HG03064 (cell line): ENCODE results near the gene SDR42E2.
"Not testable (repeated sequence)": the region's sequence is repeated elsewhere in the genome, so short reads cannot be mapped to it uniquely, and the experiment has no call there.

Experiments used
- ATAC-seq: cut with Tn5 transposase; IDR thresholded peaks from one replicate; pipeline ENCODE4 v1.9.1; 2021; ENCODE audit warnings: low read depth; ENCODE audit not compliant: unreplicated experiment

SDR42E2 gene

DNA sequence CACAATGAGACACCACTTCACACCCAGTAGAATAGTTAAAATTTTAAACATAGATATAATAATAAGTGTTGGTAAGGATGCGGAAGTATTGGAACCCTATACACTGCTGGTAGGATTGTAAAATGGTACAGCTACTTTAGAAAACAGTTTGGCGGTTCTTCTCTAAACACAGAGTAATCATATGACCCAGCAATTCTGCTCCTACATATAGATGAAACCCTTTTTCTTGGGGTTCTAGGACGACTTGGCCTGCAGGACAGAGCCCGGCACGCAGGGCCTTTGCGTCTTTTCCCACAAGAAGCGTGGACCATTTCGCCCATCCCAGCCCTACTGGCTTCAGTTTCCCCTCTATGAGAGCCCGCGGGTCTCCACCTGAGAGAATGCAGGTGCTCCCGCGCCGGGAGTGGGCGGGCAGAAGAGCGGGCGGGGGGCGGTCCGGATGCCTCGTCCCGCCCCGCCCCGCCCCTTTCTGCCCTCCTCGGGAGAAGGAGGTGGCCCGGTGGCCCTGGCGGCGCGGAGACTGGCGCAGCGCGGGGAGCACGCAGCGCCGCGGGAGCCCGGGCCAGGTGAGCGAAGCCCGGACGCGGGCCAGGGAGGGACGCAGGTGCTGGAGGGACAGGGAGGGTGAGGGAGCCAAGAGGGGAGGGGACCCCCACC lies at the start of gene SDR42E2:
Gene SDR42E2 (plus strand): TSS at position 508 of the 657 bp plus-strand sequence. CDS start 3,077 bp downstream, outside the sequence.
- ATAC-seq: no peak

DNA sequence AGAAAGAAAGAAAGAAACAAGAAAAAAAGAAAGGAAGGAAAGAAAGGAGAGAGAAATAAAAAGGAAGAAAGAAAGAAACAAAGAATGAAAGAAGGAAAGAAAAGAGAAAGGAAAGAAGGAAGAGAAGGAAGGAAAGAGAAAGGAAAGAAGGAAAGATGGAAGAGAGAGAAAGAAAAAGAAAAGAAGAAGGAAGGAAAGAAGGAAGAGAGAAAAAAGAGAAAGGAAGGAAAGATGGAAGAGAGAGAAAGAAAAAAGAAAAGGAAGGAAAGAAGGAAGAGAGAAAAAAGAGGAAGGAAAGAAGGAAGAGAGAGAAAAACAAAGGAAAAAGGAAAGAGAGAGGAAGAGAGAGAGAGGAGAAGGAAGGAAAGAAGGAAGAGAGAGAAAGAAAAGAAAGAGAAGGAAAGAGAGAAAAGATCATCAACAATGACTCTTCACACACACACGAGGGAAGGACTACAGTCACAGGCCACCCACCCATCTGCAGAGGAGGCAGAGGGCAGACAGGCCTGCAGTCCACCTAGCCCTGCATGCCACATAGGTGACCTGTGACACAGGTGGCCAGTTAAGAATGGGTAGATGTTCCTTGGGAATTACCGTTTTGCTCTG lies 46.1 kb upstream of the SDR42E2 start:
- no peak for ATAC-seq

DNA sequence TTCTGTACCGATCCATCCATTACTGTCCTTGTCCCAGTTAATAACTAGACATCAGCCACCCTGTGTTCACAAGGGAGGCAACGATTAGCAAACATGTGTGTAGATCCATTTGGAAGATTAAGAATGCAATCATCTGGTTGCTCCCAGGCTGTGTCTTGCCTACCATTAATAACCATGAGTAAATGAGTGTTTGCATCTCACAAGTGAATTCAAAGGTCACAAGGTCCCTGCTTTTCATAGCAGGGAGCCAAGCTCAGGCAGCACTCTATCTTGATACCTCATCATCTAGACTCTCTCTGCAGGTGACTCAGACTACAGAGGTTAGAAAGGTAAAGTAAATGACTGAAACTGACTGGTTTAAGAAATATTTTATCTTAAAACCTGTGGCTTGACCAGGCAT lies 44.7 kb upstream of the SDR42E2 start:
- no peak for ATAC-seq

DNA sequence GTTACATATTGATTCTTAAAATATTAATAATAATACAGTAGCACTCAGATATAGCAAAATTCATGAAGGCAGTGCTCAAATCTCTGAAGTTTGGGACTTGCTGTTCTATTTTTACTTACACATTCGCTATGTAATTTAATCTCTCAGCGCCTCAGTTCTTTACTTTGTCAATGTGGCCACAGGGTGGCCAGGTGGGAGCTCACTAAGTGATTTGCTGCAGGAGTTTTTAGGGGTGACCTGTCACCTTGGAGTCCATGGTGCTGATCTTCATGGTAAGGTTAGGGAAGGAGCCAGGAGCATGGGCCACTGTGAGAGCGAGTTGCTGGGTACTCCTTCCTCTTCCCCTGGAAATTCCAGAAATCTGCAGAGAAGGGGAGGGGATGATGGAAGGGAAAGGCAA lies 41.9 kb upstream of the SDR42E2 start:
- ATAC-seq: no peak

DNA sequence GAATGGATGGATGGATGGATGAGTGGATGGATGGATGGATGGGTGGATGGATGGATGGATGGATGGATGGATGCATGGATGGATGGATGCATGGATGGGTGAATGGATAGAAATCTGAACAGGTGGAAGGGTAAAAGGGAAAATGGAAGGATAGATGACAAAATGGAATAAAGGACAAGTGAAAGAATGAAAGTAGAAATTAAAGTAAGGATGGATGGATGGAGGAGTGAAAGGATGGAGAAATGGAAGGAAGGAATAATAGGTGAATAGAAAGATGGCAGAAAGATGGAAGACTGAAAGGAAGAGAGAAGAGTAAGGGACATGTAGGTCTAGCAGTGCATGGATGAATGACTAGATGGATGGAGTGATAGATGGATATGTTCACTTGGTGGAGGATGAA lies 40.1 kb upstream of the SDR42E2 start:
- ATAC-seq: no peak

DNA sequence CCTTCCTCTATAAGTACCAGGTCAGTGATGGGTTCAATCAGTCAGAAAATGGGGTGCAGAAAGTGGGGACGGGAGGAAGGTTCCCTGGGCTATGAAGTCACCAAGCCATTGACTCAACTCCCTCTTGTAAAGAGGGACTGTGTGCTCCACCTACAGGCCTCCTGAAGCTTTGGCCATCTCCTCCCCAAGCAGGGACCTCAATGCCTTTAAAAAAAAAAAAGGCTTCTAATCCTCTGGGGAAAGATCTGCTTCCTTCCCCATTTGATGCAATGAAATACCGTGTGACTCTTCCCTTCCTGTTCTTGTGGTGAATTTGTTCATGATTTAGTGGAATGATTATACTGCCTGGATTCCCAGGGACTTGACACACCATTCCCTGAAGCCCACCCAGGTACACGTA lies 39.2 kb upstream of the SDR42E2 start:
- no peak for ATAC-seq

DNA sequence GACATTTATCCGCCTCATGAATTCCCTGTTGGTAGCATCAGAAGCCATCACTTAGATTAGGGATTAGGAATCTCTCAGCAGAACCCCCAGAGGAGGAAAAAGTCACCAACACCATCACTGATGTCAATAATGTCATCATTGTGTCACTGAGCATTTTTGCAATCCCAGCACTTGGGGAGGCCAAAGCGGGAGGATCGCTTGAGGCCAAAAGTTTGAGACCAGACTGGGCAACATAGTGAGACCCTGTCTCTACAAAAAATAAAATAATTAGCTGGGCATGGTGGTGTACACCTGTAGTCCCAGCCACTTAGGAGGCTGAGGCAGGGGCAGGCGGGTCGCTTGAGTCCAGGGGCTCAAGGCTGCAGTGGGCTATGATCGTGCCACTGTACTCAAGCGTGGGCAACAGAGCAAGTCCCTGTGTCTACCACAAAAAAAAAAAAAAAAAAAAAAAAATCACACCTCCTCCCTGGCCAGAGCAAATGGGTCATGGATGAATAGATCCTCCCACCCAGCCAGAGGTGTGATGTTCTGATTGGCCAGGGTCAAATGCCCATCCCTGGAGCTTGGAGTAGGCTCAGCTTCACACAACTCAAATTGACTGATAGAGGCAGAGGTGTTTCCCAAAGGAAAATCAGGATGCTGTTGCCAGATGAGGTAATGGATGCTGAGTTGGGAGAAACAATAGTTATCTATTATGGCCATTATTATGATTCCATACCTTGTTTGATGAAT lies 38.4 kb upstream of the SDR42E2 start:
- ATAC-seq: no peak

DNA sequence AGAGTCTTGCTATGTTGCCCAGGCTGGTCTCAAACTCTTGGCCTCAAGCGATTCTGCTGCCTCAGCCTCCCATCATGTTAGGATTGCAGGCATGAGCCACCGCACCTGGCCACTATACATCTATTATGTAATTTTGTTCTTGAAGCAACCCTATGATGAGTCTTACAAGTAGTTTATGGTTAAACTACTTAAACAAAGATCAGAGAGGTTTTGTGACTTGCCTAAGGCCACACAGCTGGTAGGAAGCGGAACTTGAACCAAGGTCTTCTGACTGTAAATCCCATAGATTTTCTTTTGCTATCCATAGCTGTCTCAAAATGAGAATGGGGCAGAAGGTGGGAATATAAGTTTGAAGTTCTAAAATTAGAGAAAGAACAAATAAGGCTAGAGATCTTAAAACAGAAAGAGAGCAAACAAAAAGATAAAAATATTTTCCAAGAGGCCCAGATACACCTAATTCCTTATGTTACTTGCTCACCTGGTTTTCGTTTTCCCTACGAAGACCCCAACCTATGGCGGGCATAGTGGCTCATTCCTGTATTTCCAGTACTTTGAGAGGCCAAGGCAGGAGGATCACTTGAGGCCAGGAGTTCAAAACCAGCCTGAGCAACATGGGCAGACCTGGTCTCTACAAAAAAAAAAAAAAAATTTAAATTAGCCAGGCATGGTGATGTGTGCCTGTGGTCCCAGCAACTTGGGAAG lies 37.6 kb upstream of the SDR42E2 start:
- no peak for ATAC-seq

DNA sequence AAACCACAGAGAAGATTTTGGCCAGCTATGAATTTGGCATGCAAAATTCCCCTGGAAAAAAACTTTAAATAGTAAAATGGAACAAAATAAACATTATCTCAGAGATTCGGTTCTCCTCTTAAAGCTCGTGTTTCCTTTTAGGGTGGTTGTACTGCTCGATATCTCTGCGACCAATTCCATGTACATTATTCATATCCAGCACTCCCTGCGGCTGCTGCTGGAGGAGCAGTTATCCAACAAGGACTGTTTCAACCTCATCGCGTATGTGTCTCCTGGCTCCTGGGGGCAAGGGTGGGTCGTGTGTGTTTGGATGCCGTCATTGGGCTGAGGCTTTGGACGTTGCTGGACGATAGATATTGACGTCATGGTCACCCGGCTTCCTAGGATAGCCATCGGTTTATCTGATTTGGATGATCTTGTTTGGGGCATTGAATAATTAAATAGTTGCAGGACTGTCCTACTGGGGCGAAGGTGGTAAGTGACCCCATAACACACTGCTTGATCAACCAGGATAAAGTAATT lies 36.2 kb upstream of the SDR42E2 start:
- ATAC-seq: no peak

DNA sequence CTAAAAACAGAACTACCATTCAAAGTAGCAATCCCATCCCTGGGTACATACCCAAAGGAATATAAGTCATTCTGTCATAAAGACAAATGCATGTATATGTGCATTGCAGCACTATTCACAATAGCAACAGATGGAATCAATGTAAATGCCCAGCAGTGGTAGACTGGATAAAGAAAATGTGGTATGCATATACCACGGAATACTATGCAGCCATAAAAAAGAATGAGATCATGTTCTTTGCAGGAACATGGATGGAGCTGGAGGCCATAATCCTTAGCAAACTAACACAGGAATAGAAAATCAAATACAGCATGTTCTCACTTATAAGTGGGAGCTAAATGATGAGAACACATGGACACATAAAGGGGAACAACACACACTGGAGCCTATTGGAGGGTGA lies 33.8 kb upstream of the SDR42E2 start:
- not testable (repeated sequence) for ATAC-seq

DNA sequence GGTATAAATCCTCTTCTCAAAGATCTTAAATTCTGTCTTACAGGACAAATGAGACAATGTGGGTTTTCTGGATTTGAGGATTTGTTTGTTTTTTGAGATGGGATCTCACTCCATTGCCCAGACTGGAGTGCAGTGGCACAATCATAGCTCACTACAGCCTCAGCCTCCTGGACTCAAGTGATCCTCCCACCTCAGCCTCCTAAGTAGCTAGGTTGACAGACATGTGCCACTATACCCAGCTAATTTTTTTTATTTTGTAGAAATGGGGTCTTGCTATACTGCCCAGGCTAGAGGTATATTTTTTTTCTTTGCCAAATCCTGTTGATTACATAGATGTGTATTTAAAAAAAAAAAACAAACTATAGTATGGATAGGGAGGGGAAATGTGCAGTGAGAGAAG lies 31.8 kb upstream of the SDR42E2 start:
- no peak for ATAC-seq

DNA sequence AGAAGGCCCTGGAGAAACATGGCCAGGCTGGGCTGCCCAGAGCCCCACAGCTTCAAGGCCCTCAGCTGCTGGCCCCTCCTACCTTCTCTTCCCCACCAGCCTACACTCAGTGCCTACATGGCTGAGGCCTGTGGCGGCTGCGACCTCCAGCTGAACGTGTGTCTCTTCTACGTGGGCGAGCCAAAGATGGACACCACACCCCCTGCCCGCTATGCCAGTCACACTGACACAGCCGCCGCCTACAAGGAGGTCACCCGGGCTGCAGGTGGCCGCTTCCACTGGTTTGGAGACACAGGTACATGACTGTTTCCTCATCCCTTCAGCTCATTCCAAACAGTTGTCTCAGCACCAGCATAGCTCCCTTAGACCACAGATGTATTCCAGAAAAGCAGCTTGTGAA lies 29.5 kb upstream of the SDR42E2 start:
- ATAC-seq: no peak

DNA sequence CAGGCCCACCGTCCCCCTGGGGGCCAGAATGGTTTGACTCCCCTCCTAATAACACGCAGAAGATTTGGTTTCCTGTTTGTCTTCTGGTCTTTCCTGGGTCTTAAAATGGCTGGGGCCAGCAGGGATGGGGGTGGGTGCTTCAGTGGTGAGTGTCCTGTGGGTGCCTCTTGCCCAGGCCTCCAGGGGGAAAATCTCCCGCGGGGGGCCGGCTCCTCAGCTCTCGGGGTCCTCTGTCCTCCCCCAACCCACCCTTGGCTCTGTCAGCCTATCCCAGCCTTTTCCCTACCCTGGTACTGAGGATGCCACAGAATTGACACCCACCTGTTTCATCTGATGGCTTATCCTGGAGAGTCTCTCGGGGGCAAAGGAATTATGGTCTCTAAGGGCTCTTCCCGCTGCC lies 23.8 kb upstream of the SDR42E2 start:
- no peak for ATAC-seq

DNA sequence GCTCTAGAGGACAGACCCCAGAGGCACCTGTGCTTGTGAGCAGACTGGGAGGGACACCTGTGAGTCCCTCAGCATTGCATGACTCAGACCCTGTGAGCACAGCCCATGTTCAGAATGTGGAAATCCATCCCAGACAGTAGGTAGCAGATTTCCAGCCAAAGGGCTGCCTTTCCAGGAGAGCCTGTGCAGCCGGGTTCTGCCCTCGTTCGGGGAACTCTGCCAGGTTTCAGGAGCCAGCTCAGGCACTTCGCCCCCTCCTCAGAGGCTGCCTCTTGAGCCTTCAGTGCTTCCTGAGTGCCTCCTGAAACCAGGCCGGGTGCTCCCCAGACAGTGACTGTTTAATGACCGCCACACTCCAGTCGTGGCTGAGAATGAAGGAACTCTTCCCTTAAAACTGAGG lies 23.3 kb upstream of the SDR42E2 start:
- ATAC-seq: no peak

DNA sequence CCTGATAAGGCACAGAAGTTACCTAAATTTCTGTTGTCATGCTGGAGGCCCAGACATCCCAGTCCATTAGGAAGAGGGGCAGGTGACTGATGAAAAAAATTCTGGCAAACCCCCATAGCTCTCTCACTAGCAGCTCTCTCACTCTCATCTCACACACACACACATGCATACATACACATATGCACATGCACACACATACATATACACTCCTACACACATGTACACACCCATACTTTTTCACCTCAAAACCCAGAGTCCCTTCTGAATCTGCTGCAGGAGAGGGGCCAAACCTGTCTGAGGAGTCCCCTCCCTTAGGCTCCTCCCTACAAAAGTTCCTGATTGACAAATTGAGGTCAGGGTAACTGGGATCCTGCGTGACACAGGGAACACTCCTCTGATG lies 22.6 kb upstream of the SDR42E2 start:
- no peak for ATAC-seq

DNA sequence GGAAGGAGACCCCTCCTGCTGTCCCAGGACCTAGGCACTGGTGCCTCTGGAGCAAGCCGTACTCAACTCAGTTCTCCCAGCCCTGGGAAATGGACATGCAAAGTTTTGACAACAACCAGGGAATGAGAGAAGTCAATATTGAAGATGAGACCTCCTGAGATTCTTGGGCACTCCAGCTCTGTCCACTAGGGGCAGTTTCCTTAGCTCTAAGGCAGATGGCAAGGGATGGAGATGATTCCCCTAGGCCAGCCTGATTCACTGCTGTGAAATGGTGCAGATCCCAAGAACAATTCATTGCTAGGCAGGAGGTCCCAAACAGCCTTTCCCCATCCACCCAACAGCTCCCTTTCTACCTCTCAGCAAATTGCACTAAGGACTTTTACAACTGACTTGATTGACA lies 20.5 kb upstream of the SDR42E2 start:
- ATAC-seq: no peak

DNA sequence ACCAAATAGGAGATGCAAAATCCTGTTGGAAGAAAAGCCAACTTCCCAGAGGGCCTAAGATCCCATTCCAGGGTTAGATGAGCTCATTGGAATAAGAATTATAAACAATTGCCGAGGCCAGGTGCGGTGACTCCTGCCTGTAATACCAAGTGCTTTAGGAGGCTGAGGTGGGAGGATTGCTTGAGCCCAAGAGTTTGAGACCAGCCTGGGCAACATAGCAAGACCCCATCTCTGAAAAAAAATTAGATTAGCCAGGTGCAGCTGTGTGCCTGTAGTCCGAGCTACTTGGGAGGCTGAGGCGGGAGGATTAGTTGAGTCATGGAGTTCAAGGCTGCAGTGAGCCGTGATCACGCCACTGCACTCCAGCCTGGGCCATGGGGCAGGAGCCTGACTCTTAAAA lies 17.8 kb upstream of the SDR42E2 start:
- no peak for ATAC-seq

DNA sequence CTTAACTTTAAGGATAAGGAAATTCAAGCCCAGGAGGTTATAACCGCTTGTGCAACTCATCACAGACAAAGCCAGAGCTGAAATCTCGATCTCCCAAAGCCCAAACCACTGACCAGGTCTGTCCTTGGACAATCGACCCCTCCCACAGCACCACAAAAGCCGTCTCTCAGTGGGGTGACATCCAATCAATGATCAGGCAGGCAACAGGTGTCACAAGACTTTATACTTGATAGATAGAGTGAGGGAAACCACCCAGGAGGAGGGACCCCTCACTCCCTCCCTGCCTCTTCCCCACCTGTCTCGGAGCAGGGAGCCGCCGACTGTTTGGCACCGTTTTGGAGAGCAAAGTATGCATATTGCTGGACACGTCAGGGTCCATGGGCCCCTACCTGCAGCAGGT lies 14.5 kb upstream of the SDR42E2 start:
- no peak for ATAC-seq

DNA sequence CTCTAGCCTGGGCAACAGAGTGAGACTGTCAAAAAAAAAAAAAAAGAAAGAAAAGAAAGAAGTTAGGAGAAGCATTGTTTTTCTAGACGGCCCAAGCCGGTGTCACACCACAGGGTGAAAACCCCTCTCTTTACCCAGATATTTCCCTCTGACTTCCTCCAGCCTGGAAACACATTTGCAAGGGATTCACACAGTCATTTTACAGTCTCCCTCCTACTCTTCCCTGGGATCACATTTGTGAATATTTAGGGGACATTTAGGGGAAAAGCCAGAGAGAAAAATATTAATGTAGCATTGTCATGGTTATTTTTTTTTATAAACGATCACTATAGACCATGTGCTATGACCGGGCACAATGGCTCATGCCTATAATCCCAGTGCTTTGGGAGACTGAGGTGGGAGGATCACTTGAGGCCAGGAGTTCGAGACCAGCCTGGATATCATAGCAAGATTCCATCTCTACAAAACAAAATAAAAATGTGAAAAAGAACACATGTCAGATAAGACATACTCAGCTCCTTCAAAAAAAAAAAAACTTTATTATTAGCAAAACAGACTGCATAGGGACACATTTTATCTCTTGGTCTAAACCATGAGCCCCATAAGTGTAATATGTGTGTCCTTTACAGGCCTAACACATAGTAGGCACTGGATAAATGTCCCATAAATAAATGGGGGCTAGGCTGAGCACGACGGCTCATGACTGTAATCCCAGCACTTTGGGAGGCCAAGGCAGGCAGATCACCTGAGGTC lies 10.9 kb upstream of the SDR42E2 start:
- ATAC-seq: no peak

DNA sequence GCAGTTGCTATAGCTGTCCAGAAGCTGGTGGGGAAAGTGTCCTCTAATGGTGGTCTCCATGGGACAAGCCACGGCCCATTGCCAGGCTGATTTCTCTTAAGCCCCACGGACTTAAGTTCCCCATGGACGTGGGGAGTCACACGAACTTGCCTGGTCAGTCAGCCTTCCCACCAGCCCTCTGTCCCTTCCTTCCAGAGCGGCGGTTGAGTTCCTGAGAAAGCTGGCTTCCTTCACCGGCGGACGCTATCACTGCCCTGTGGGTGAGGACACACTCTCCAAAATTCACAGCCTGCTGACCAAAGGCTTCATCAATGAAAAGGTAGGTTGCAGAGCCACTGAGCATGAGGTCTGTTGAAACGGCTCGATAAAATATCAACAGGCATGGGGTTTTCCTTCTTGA lies 10.0 kb upstream of the SDR42E2 start:
- ATAC-seq: no peak
